Medulla oblongata (tissue), 1 donor: Measurements from ENCODE around the gene CD9.
A peak's percentile ranks its signal among the peaks of the same experiment; 100 is the strongest.

Source experiments
- DNase-seq: peaks from one replicate; pipeline ENCODE4 v3.0.0-alpha.2; 2015; ENCODE audit errors: extremely low spot score

The CD9 gene

GRCh38 chr12:6275928-6276887, 76.0 kb downstream of the CD9 start:
- no peak for DNase-seq

DNA sequence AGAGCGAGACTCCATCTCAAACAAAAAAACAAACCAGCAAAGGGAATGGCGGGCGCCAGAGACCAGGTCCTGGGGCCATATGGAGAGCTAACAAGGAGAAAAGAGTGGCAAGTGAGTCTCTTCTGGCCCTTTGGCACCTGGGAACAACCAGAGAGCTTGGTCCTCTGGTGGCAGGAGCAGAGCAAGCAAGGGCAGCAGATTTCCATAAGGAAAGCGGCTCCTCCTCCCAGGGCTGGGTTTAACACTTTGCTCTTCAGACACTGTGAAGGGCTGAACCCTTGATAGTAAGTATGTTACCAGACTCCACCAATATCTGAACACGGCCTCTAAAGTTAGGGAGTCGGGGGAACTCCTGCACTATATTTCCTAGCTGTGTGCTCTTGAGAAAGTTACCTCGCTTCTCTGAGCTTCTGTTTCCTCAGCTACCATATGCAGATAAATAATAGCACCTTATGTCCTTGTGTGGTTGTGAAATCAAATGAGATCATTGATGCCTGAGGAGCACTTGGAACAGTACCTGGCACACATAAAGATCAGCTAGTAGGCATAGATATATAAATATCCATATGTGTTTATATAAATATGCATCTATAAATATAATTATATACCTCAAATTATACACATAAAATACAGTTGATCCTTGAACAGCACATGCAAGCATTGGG, 76.9 kb downstream of the CD9 start:
- no peak for DNase-seq

DNA sequence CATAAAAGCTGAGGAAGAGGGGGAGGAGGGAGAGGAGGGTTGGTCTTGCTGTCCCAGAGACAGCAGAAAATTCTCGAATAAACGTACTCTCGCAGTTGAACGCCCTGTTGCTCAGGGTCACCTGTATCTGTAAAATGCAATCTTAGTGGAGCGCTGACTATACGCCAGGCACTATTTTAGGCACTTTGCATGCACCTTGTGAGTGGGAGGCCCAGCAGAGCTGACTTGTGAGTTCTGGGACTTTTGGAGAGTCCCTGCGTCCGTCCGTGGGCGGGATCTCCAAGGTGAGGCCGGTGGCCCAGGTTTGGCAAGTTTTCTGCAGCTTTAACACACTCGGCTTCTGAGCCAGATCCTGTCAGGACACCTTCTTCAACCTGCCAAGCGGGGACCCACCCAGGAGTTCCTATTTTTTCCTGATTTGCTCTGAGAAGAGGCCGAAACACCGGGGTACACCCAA, 77.8 kb downstream of the CD9 start:
- no peak for DNase-seq

- peak; percentile 84 for DNase-seq
Observed at GRCh38 chr12:6278439-6279255, 78.4 kb downstream of the CD9 start.

GRCh38 chr12:6279256-6279628, 79.0 kb downstream of the CD9 start:
- no peak for DNase-seq

- no peak for DNase-seq
Observed at GRCh38 chr12:6279631-6280030, 79.4 kb downstream of the CD9 start.

- DNase-seq: no peak
Observed at GRCh38 chr12:6280053-6280469, 79.9 kb downstream of the CD9 start.

DNA sequence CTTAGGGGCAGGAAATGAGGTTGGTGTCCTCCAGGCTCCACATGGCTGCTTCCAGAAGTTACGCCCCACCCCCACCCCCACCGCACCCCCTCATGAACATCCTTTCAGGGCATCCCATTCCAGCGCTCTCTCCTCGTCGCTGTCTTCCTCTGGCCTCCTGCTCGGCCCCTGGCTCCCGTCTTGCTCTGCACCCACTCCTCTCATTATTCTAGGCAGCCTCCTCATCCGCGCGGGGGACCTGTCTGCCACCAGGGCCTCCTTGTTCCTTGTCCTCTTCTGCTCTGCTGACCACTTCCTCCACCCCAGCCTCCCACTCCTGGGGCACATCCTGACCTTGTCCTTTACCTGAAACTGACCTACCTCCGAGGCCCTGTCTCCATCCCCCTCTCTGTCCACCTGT, 80.5 kb downstream of the CD9 start:
- DNase-seq: no peak

DNA sequence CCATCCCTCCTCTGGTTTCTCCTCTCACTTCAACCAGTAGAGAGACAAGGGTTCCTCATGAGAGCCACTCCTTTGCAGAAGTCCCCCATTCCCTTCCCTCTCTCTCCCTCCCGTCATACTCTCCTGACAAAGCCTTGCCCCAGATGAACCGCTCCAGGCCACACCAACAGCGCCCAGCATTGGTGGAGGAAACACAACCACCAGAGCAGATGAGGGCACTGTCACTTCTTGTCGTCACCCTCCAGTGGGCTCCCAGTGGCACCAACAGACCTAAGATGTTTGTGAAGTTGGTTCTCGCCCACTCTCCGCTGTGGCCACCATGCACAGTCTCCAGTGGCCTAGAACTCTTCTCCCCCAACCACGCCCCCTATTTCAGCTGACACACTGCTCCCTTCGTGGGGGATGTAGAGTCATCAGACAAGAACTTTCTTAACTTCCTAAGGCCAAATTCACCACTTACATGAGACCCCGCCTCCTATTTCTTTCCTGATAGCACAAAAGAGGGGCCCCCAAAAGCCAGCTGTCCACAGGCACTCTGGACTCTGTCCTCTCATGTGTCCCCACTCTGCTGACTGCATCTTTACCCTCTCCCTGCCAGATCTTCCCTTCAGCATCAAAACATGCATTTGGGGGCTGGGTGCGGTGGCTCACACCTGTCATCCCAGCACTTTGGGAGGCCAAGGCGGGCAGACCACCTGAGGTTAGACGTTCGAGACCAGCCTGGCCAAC, 81.0 kb downstream of the CD9 start:
- no peak for DNase-seq

DNA sequence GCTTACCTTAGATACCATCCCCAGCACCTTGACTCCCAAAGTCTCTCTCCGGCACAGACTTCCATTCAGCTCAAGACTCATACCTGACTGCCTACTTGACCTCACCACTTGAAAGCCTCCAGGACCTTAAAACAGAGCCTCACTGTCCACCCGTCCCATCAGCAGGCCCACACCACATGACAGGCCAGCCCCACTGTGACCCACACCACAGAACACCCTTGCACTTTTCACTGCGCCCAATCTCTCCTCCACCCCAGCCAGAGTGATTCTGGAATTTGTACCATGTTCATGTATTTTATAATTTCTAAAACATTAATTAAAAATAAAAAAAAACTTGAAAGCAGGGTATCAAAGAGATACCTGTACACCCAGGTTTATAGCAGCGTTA, 82.2 kb downstream of the CD9 start:
- DNase-seq: no peak

DNA sequence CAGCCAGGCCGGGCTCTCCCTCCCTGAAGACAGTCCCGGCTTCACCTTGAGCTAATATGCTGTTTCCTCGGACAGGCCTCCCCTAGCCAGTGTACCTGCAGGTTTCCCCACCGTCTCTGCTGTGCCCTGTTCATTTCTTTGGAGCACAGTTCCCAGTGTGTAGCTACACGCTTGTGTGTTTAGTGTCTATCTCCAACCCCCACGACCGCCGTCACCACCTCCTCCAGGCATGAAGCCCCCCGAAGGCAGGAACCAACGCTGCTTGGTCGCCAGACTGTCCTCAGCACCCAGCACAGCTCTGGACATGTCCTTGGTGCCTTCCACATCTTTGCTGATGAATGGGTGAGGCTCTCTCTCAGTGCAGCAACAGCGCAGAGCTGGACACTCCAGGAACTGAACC, 84.1 kb downstream of the CD9 start:
- DNase-seq: no peak

- peak; percentile 80 for DNase-seq
Observed at GRCh38 chr12:6285063-6285477, 84.9 kb downstream of the CD9 start.

- DNase-seq: no peak
Observed at GRCh38 chr12:6285532-6286306, 85.5 kb downstream of the CD9 start.
